ENCODE measurements around the gene CAMKK1. TPM values are rescaled to one million over a fixed set of nuclear protein-coding genes. Genes with fewer than 3 reads are reported as not detected.

CAMKK1 gene
- total and polyA plus RNA-seq, 2 of the 4 experiments (the other 2 are of a cell fraction) = 4.1 to 8.2 TPM

DNA sequence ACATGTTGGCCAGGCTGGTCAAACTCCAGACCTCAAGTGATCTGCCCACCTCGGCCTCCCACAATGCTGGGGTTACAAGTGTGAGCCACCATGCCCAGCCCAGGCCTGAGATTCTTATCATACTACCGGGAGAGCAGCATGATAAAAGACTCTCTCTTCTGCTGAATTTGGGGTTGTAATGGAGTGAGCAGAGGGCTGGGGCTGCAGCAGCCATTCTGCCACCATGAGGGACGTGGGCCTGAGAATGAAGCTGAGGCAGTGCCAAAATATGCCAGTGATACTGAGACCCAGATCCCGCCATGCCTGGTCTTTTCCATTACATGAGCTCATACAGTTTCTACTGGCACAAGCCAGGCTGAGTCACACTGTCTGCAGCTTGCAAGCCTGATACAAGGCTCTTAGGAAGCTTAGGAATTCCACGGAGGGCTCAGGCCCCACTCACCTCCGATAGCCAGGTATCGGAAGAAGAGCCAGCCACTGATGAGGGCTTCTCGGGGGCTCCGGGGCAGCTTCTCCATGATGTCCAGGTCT lies 43.0 kb upstream of the CAMKK1 start:
- POLR2A ChIA-PET (ENCODE audit: unreplicated experiment) = no interaction called here
- H2BK20ac ChIP-seq (ENCODE audit: low read depth, low read length) = no peak overlapping the region
- no peak overlapping the region for H4K8ac ChIP-seq (ENCODE audit: low read depth in 2 of 2, low read length in 2 of 2)
- H2BK5ac ChIP-seq (ENCODE audit: low read depth, low read length, poor library complexity, severe bottlenecking) = no peak overlapping the region
- H3K27me3 ChIP-seq (ENCODE audit: control insufficient read depth, insufficient read depth, low read length) = no peaks in the 10 kb centered on the region
- BruUV-seq (replicated peaks) = no TSS peak
- no peaks in the 10 kb centered on the region for H3K9me1 ChIP-seq (ENCODE audit: insufficient read depth, low read length)
- H3K4me3 ChIP-seq (ENCODE audit: insufficient read depth, low read depth, low read length) = no peak overlapping the region
- 86% methylated on average over 7 of the region's 9 CpGs; no CpG with 5 or more reads in 1 of the 2 experiments for WGBS, 2 experiments (ENCODE audit: extremely low coverage in 2 of 2, insufficient read length in 1 of 2)
- H4K91ac ChIP-seq (ENCODE audit: insufficient read depth, low read depth, low read length) = no peak overlapping the region
- no peaks in the 10 kb centered on the region for H3K36me3 ChIP-seq (ENCODE audit: control insufficient read depth, insufficient read depth, low read length)
- H3K18ac ChIP-seq (ENCODE audit: low read depth, low read length) = no peak overlapping the region
- H3K27ac ChIP-seq (ENCODE audit: insufficient read depth, low read length) = no peak overlapping the region
- DNase-seq = peak; percentile 76
- no peak overlapping the region for H3K14ac ChIP-seq (replicated peaks; ENCODE audit: low read depth, low read length)
- H2AK5ac ChIP-seq (ENCODE audit: low read depth, low read length) = no peak overlapping the region
- H3K4me1 ChIP-seq (ENCODE audit: control insufficient read depth, insufficient read depth, low read length) = 0 out of 2 replicates have a peak, but pooled peaks cover 1% of the 10 kb centered on the region
- H3K23ac ChIP-seq (ENCODE audit: low read depth, low read length) = peak overlapping the region; percentile 78; the same call in 1 of the 2 replicates
- H4K20me1 ChIP-seq (ENCODE audit: insufficient read depth, low read length) = no peaks in the 10 kb centered on the region
- no peak overlapping the region for H3K4ac ChIP-seq (ENCODE audit: low read depth, low read length)
- peak; percentile 69; the same call in 1 of the 2 replicates for ATAC-seq (ENCODE audit: low read depth)
- H3K9ac ChIP-seq (ENCODE audit: low read depth, low read length) = no peak overlapping the region
- TF ChIP-seq POLR2A (IDR thresholded peaks at IDR 0.05; ENCODE audit: low read depth, low read length) = no peak
- TF ChIP-seq NFE2L2 (IDR thresholded peaks at IDR 0.05; ENCODE audit: low read depth, low read length) = no peak
- TF ChIP-seq CHD1 (IDR thresholded peaks at IDR 0.05; ENCODE audit: low read depth, low read length) = no peak
- no peak for TF ChIP-seq CTCF (conservative IDR thresholded peaks at IDR 0.05; ENCODE audit: low read depth, low read length)
- TF ChIP-seq RAD21 (IDR thresholded peaks at IDR 0.05; ENCODE audit: low read length) = no peak
- TF ChIP-seq MXI1 (IDR thresholded peaks at IDR 0.05; ENCODE audit: borderline replicate concordance, low read depth, low read length) = no peak
- TF ChIP-seq SMC3 (IDR thresholded peaks at IDR 0.05; ENCODE audit: low read depth, low read length) = no peak
- no peak for TF ChIP-seq RCOR1 (IDR thresholded peaks at IDR 0.05; ENCODE audit: insufficient replicate concordance, low read length)
- TF ChIP-seq, protein P1, sequence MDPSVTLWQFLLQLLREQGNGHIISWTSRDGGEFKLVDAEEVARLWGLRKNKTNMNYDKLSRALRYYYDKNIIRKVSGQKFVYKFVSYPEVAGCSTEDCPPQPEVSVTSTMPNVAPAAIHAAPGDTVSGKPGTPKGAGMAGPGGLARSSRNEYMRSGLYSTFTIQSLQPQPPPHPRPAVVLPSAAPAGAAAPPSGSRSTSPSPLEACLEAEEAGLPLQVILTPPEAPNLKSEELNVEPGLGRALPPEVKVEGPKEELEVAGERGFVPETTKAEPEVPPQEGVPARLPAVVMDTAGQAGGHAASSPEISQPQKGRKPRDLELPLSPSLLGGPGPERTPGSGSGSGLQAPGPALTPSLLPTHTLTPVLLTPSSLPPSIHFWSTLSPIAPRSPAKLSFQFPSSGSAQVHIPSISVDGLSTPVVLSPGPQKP (IDR thresholded peaks at IDR 0.05; ENCODE audit: borderline replicate concordance, low read depth, low read length) = no peak
- no peak for TF ChIP-seq MAZ (IDR thresholded peaks at IDR 0.05; ENCODE audit: borderline replicate concordance, low read depth, low read length)
- H2BK120ac ChIP-seq (ENCODE audit: low read depth, low read length) = no peak overlapping the region
- CTCF ChIA-PET = interaction anchor here (0.6 to 2.9 kb wide), 4 partner anchors 22 to 1252 kb away, joined by 3 to 11 read pairs (median 6); no protein-coding TSS in a partner anchor
- H4K5ac ChIP-seq (ENCODE audit: low read depth, low read length) = no peak overlapping the region
- H3K9me3 ChIP-seq (ENCODE audit: control insufficient read depth, insufficient read depth, low read length) = no peaks in the 10 kb centered on the region
- H2AFZ ChIP-seq (replicated peaks; ENCODE audit: low read length, poor library complexity) = peak overlapping the region; percentile 56
- intact Hi-C loops (cut with micrococcal nuclease) = loop anchor here (1.0 to 5.0 kb wide), 3 partner anchors 72 to 139 kb away; no protein-coding TSS in a partner anchor
- no peak overlapping the region for H3K4me2 ChIP-seq (ENCODE audit: low read depth, low read length)
- dilution Hi-C loops (cut with HindIII; ENCODE audit: low sequenced_read_pairs, unreplicated experiment) = no loop called here
- no peaks in the 10 kb centered on the region for H3K79me1 ChIP-seq (ENCODE audit: low read depth in 1 of 2, low read length in 2 of 2)
- peak overlapping the region; percentile 17 for H2AK9ac ChIP-seq (replicated peaks; ENCODE audit: low read depth, low read length, poor library complexity)
- H3K56ac ChIP-seq (ENCODE audit: extremely low read depth, insufficient read depth, low read length) = no peak overlapping the region
- H2BK15ac ChIP-seq (ENCODE audit: low read depth, low read length) = no peak overlapping the region
- in situ Hi-C loops (cut with MboI; ENCODE audit: low sequenced_read_pairs) = no loop called here
